B cell (primary cell): ENCODE results near the gene MBTPS1.

Experiments used
- CTCF ChIP-seq: fragments of 200-600 bp; IDR thresholded peaks from one replicate; pipeline ENCODE4 v1.8.0; 2022; ENCODE audit warnings: antibody characterized with exemption, mild to moderate bottlenecking
- EZH2 ChIP-seq: IDR thresholded peaks from 2 replicates; pipeline ENCODE4 v1.6.1; 2012; ENCODE audit warnings: borderline replicate concordance, low read depth, mild to moderate bottlenecking, moderate library complexity, low read length; ENCODE audit not compliant: insufficient read depth, poor library complexity, severe bottlenecking

- TF ChIP-seq CTCF (no peak), EZH2 (no peak)
These were observed 21.3 kb downstream of the MBTPS1 start for GRCh38 chr16:84095466-84095865.
